Ovary (tissue), 3 donors: Measurements from ENCODE around the gene WDR17.

Source experiments
- CTCF ChIP-seq, 3 donors: fragments of 450-650 bp in 2 of 3; fragments of 200-600 bp in 1 of 3; IDR thresholded peaks; one replicate each; pipeline versions ENCODE4 v1.5.1 to v1.8.0; 2016 to 2022; ENCODE audit warnings: antibody characterized with exemption in 3 of 3, mild to moderate bottlenecking in 1 of 3
- POLR2A ChIP-seq: fragments of 450-650 bp; IDR thresholded peaks from one replicate; pipeline ENCODE4 v1.6.1; 2017; ENCODE audit warnings: antibody characterized with exemption, mild to moderate bottlenecking, moderate library complexity
- donor health status: DM: no; HTN: no; CAD: no.

GRCh38 chr4:176084769-176085168 is 19.1 kb downstream of the WDR17 start:
- no peak for TF ChIP-seq POLR2A
- TF ChIP-seq CTCF (IDR thresholded peaks at IDR 0.05) = no peak
